HL-60 (cell line): Measurements from ENCODE around the gene NAT9.

Source experiments
- DNase-seq, 2 experiments: peaks; one replicate each; pipeline ENCODE4 v3.0.0-alpha.2; 2010 to 2020; ENCODE audit warnings: low read depth in 1 of 2, low spot score in 1 of 2
- H3K27ac ChIP-seq: fragments of 250-450 bp; sonication (Bioruptor Pico); replicated peaks from 2 replicates; pipeline ENCODE4 v1.5.1; 2020; ENCODE audit warnings: mild to moderate bottlenecking, moderate library complexity
- H3K27me3 ChIP-seq: fragments of 250-450 bp; sonication (Bioruptor Pico); 2 replicates; pipeline ENCODE4 v1.5.1; 2021; ENCODE audit warnings: mild to moderate bottlenecking, moderate library complexity; ENCODE audit not compliant: insufficient read depth, poor library complexity, severe bottlenecking
- H3K4me3 ChIP-seq: replicated peaks from 2 replicates; pipeline ENCODE4 v1.5.1; 2011; ENCODE audit warnings: mild to moderate bottlenecking, control low read depth, low read length; ENCODE audit not compliant: insufficient read depth
- CTCF ChIP-seq: IDR thresholded peaks from one replicate; pipeline ENCODE4 v1.5.1; 2011; ENCODE audit warnings: low read length, control low read depth, inconsistent platforms; ENCODE audit not compliant: insufficient read depth
- GABPA ChIP-seq: IDR thresholded peaks from 2 replicates; pipeline ENCODE4 v1.6.1; 2012; ENCODE audit warnings: low read depth
- POLR2AphosphoS5 ChIP-seq: IDR thresholded peaks from 2 replicates; pipeline ENCODE4 v1.6.1; 2012; ENCODE audit warnings: low read depth
- REST ChIP-seq: IDR thresholded peaks from 2 replicates; pipeline ENCODE4 v1.6.1; 2012; ENCODE audit warnings: low read depth; ENCODE audit not compliant: insufficient replicate concordance
- SPI1 ChIP-seq: IDR thresholded peaks from 2 replicates; pipeline ENCODE4 v1.6.1; 2012; ENCODE audit warnings: low read depth, mild to moderate bottlenecking, borderline replicate concordance

NAT9 gene

GRCh38 chr17:74800531-74800930, 24.4 kb upstream of the NAT9 start:
- Histone ChIP-seq H3K27ac (no peak overlapping the region), H3K27me3 (no peaks in the 10 kb centered on the region), H3K4me3 (no peak overlapping the region)
- DNase-seq: no peak
- no peak for TF ChIP-seq CTCF
- TF ChIP-seq SPI1: no peak
- TF ChIP-seq GABPA: no peak
- TF ChIP-seq POLR2AphosphoS5: no peak

- Histone ChIP-seq H3K4me3 (no peak overlapping the region), H3K27me3 (no peaks in the 10 kb centered on the region), H3K27ac (no peak overlapping the region)
- no peak for DNase-seq
- no peak for TF ChIP-seq GABPA
- TF ChIP-seq REST: no peak
- no peak for TF ChIP-seq CTCF
- no peak for TF ChIP-seq POLR2AphosphoS5
- no peak for TF ChIP-seq SPI1
Observed at GRCh38 chr17:74799097-74799496, 23.0 kb upstream of the NAT9 start.

- TF ChIP-seq CTCF (no peak), REST (no peak), POLR2AphosphoS5 (no peak), SPI1 (no peak), GABPA (no peak)
- no peak for DNase-seq
Observed at GRCh38 chr17:74798239-74798707, 22.1 kb upstream of the NAT9 start.

GRCh38 chr17:74797824-74798223, 21.7 kb upstream of the NAT9 start:
- no peak for TF ChIP-seq SPI1
- no peak for TF ChIP-seq CTCF
- TF ChIP-seq POLR2AphosphoS5: no peak
- no peak for TF ChIP-seq REST
- no peak for TF ChIP-seq GABPA
- no peak overlapping the region for H3K4me3 ChIP-seq
- H3K27ac ChIP-seq: no peak overlapping the region
- DNase-seq: no peak
- H3K27me3 ChIP-seq: no peaks in the 10 kb centered on the region

More at GRCh38 chr17:74798239-74798707, 22.1 kb upstream of the NAT9 start:
- H3K27me3 ChIP-seq: no peaks in the 10 kb centered on the region
- H3K4me3 ChIP-seq: no peak overlapping the region
- H3K27ac ChIP-seq: no peak overlapping the region
